CD14-positive monocyte (primary cell): ENCODE measurements around the gene FBXO31. TPM values are rescaled to one million over a fixed set of nuclear protein-coding genes. Genes with fewer than 3 reads are reported as not detected.

ENCODE experiments used
- DNase-seq, 3 donors: peaks; one replicate each; pipeline ENCODE4 v3.0.0-alpha.2; 2011 to 2022
- H2AFZ ChIP-seq: 2 replicates; pipeline ENCODE4 v1.6.0; 2012; ENCODE audit warnings: mild to moderate bottlenecking, low read depth, low read length, inconsistent platforms; ENCODE audit not compliant: insufficient read depth, poor library complexity, severe bottlenecking
- H3K27ac ChIP-seq, 2 donors: 1 replicate in 1 of 2; 2 replicates in 1 of 2; pipeline ENCODE4 v1.5.1; 2012 to 2013; ENCODE audit warnings: low read length in 2 of 2, control low read depth in 1 of 2, inconsistent platforms in 1 of 2, low read depth in 1 of 2, mild to moderate bottlenecking in 1 of 2
- H3K27me3 ChIP-seq, 2 donors: one replicate each; pipeline versions ENCODE4 v1.6.0 to v1.6.1; 2011 to 2013; ENCODE audit warnings: low read length in 2 of 2; ENCODE audit not compliant: control insufficient read depth in 2 of 2, insufficient read depth in 2 of 2
- H3K36me3 ChIP-seq, 2 donors: replicated peaks in 1 of 2; 1 replicate in 1 of 2; 2 replicates in 1 of 2; pipeline versions ENCODE4 v1.5.1 to v1.6.1; 2012 to 2013; ENCODE audit warnings: low read length in 2 of 2, control low read depth in 1 of 2, inconsistent platforms in 1 of 2, mild to moderate bottlenecking in 1 of 2; ENCODE audit not compliant: insufficient read depth in 2 of 2, control insufficient read depth in 1 of 2
- H3K4me1 ChIP-seq, 2 donors: 1 replicate in 1 of 2; 2 replicates in 1 of 2; pipeline versions ENCODE4 v1.5.1 to v1.6.1; 2012 to 2013; ENCODE audit warnings: low read length in 2 of 2, control low read depth in 1 of 2, inconsistent platforms in 1 of 2, mild to moderate bottlenecking in 1 of 2, moderate library complexity in 1 of 2; ENCODE audit not compliant: insufficient read depth in 2 of 2, control insufficient read depth in 1 of 2
- H3K4me2 ChIP-seq: replicated peaks from 2 replicates; pipeline ENCODE3; 2012; ENCODE audit warnings: low read length, moderate library complexity, mild to moderate bottlenecking; ENCODE audit not compliant: poor library complexity, severe bottlenecking; ENCODE audit errors: extremely low read depth
- H3K4me3 ChIP-seq, 3 experiments: fragments of 200-600 bp in 1 of 3; sonication (generic) in 1 of 3; replicated peaks in 1 of 3; 1 replicate in 2 of 3; 2 replicates in 1 of 3; pipeline ENCODE4 v1.5.1; 2011 to 2013; ENCODE audit warnings: low read length in 3 of 3, mild to moderate bottlenecking in 3 of 3, control low read depth in 2 of 3, low read depth in 2 of 3, inconsistent platforms in 1 of 3, moderate library complexity in 1 of 3
- H3K79me2 ChIP-seq: 2 replicates; pipeline ENCODE4 v1.6.0; 2012; ENCODE audit warnings: mild to moderate bottlenecking, control low read depth, inconsistent platforms, low read length, moderate library complexity; ENCODE audit not compliant: insufficient read depth
- H3K9ac ChIP-seq: 2 replicates; pipeline ENCODE4 v1.6.0; 2017; ENCODE audit warnings: low read length, mild to moderate bottlenecking; ENCODE audit not compliant: insufficient read depth, poor library complexity, severe bottlenecking
- H3K9me3 ChIP-seq, 2 donors: replicated peaks in 1 of 2; 1 replicate in 1 of 2; 2 replicates in 1 of 2; pipeline versions ENCODE4 v1.5.1 to v1.6.1; 2012 to 2013; ENCODE audit warnings: low read length in 2 of 2, control low read depth in 1 of 2; ENCODE audit not compliant: control insufficient read depth in 1 of 2, insufficient read depth in 1 of 2
- H4K20me1 ChIP-seq: 2 replicates; pipeline ENCODE4 v1.6.0; 2012; ENCODE audit warnings: mild to moderate bottlenecking, low read length, control low read depth, moderate library complexity; ENCODE audit not compliant: insufficient read depth
- H3K27ac Mint-ChIP-seq, 7 donors: one replicate each; pipeline ENCODE4 v1.8.0; 2020; ENCODE audit warnings: mild to moderate bottlenecking in 7 of 7, mixed read lengths in 7 of 7, moderate library complexity in 6 of 7, inconsistent platforms in 2 of 7
- H3K27me3 Mint-ChIP-seq, 3 donors: one replicate each; pipeline ENCODE4 v1.8.0; 2021 to 2022; ENCODE audit warnings: low read depth in 3 of 3, mild to moderate bottlenecking in 3 of 3, mixed read lengths in 3 of 3, moderate library complexity in 3 of 3, inconsistent platforms in 1 of 3
- H3K36me3 Mint-ChIP-seq, 2 donors: one replicate each; pipeline ENCODE4 v1.8.0; 2020; ENCODE audit warnings: mixed read lengths in 2 of 2, inconsistent platforms in 1 of 2, mild to moderate bottlenecking in 1 of 2
- H3K4me1 Mint-ChIP-seq: one replicate; pipeline ENCODE4 v1.8.0; 2020; ENCODE audit warnings: mild to moderate bottlenecking, mixed read lengths
- H3K4me3 Mint-ChIP-seq, 2 donors: one replicate each; pipeline ENCODE4 v1.8.0; 2020; ENCODE audit warnings: mild to moderate bottlenecking in 2 of 2, mixed read lengths in 2 of 2, moderate library complexity in 1 of 2
- H3K9me3 Mint-ChIP-seq, 7 donors: one replicate each; pipeline ENCODE4 v1.8.0; 2020 to 2022; ENCODE audit warnings: mixed read lengths in 7 of 7, mild to moderate bottlenecking in 6 of 7, moderate library complexity in 6 of 7, inconsistent platforms in 2 of 7
- WGBS: methylation state at CpG from one replicate; pipeline ENCODE4 v1.1.5; 2013; ENCODE audit warnings: missing lambda C conversion rate; ENCODE audit not compliant: insufficient coverage; 5-methylcytosine and 5-hydroxymethylcytosine counted together
- intact Hi-C, 2 donors: fragments of 100-400 bp; cut with micrococcal nuclease; formaldehyde crosslinking; loops; one replicate each; pipeline versions ENCODE4 v1.15.0 to v1.15.1; 2023
- polyA plus RNA-seq, 3 donors: library from polyadenylated mRNA; depleted of rRNA in 1 of 3; unstranded in 2 of 3; stranded (reverse) in 1 of 3; fragments of 300-500 nt in 2 of 3; fragments of >200 nt in 1 of 3; fragmentation: Illumina TruSeq in 2 of 3; gene quantifications; 1 replicate in 2 of 3; 2 replicates in 1 of 3; pipeline ENCODE4 v1.2.3, GENCODE V29; 2012 to 2021
- TF ChIP-seq, protein P1 (sequence below): fragments of 200-600 bp; IDR thresholded peaks from one replicate; pipeline ENCODE4 v1.8.0; 2022; ENCODE audit warnings: antibody characterized with exemption, mild to moderate bottlenecking

The FBXO31 gene
- polyA plus RNA-seq, 3 donors, result 2.0 to 5.6 (median 3.3) TPM

DNA sequence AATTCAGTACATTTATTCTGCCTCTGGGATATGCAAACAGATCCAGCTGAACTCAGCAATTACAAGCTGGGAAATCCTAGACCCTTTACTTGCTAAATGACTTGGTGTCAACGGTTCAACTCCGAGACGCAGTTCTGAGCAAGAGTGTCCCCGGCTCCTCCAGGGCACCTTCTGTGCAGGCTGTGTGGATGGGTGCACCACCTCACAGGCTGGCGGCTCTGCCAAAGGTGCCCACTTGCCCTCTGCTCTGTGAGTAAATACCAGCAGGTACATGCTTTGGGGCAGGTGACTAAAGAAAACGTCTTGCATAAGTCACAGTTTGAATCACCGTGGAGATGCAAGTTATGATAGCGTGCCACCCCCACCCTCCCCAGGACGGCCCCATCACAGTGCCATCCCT lies 31.9 kb upstream of the FBXO31 start:
- DNase-seq, result no peak
- intact Hi-C loops, result loop anchor here in 1 of 2 donors (5.0 kb wide), 1 partner anchor 222 kb away; no protein-coding TSS in a partner anchor
- no peak overlapping the region for H3K4me3 ChIP-seq

DNA sequence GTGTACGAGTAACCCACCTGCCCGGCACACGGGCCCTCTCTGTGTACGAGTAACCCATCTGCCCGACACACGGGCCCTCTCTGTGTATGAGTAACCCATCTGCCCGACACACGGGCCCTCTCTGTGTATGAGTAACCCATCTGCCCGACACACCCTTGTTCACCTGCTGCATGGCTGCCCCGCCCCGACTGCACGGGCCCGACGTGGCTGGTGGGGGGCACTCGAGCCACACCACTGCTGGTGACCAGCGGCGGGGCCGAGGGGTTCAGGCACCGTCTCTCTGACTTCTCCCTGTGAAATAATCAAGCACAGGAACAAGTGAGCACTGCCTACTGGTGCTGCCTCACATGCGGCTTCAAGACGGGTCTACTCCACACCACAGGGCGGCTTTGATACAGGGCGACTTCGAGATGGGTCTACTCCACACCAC lies 30.7 kb upstream of the FBXO31 start:
- 89% methylated on average over 15 of the region's 24 CpGs for WGBS
- Histone ChIP-seq H3K79me2 (no peaks in the 10 kb centered on the region), H3K9me3 (no peaks in the 10 kb centered on the region), H3K27me3 (no peaks in the 10 kb centered on the region), H3K4me1 (no peaks in the 10 kb centered on the region), H3K36me3 (peaks cover 37 to 57% of the 10 kb centered on the region in 2 donors), H3K4me2 (no peak overlapping the region), H2AFZ (no peak overlapping the region), H3K9ac (no peak overlapping the region), H3K27ac (no peak overlapping the region), H4K20me1 (no peaks in the 10 kb centered on the region), H3K4me3 (no peak overlapping the region)
- DNase-seq, result no peak
- Mint-ChIP-seq H3K36me3 (peaks cover 66 to 78% of the 10 kb centered on the region in 2 donors), H3K27me3 (peaks cover 0 to 3% (median 2%) of the 10 kb centered on the region in 3 donors), H3K4me1 (no peaks in the 10 kb centered on the region), H3K9me3 (peaks cover 0 to 2% (median 0%) of the 10 kb centered on the region in 7 donors), H3K4me3 (no peak overlapping the region), H3K27ac (no peak overlapping the region)
- intact Hi-C loops, result no loop called here
- TF ChIP-seq, protein P1, sequence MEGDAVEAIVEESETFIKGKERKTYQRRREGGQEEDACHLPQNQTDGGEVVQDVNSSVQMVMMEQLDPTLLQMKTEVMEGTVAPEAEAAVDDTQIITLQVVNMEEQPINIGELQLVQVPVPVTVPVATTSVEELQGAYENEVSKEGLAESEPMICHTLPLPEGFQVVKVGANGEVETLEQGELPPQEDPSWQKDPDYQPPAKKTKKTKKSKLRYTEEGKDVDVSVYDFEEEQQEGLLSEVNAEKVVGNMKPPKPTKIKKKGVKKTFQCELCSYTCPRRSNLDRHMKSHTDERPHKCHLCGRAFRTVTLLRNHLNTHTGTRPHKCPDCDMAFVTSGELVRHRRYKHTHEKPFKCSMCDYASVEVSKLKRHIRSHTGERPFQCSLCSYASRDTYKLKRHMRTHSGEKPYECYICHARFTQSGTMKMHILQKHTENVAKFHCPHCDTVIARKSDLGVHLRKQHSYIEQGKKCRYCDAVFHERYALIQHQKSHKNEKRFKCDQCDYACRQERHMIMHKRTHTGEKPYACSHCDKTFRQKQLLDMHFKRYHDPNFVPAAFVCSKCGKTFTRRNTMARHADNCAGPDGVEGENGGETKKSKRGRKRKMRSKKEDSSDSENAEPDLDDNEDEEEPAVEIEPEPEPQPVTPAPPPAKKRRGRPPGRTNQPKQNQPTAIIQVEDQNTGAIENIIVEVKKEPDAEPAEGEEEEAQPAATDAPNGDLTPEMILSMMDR, result no peak

More for the DNA sequence above, 31.9 kb upstream of the FBXO31 start:
- 98% methylated on average over 5 of the region's 9 CpGs for WGBS
- H3K4me1 ChIP-seq, result no peaks in the 10 kb centered on the region
- no peaks in the 10 kb centered on the region for H4K20me1 ChIP-seq
- no peak overlapping the region for H3K27ac ChIP-seq
- Mint-ChIP-seq H3K4me1 (no peaks in the 10 kb centered on the region), H3K27ac (no peak overlapping the region), H3K27me3 (peaks cover 0 to 3% (median 2%) of the 10 kb centered on the region in 3 donors), H3K9me3 (peaks cover 0 to 2% (median 0%) of the 10 kb centered on the region in 7 donors), H3K4me3 (no peak overlapping the region), H3K36me3 (peaks cover 62 to 80% of the 10 kb centered on the region in 2 donors)
- no peak overlapping the region for H3K9ac ChIP-seq
- H3K9me3 ChIP-seq, result no peaks in the 10 kb centered on the region
- peaks cover 40 to 63% of the 10 kb centered on the region in 2 donors for H3K36me3 ChIP-seq
- no peak overlapping the region for H2AFZ ChIP-seq
- TF ChIP-seq, protein P1, result no peak
- H3K27me3 ChIP-seq, result no peaks in the 10 kb centered on the region
- no peak overlapping the region for H3K4me2 ChIP-seq
- no peaks in the 10 kb centered on the region for H3K79me2 ChIP-seq
